Epithelial cell of esophagus (primary cell): Measurements from ENCODE around the gene MACROD2.

ENCODE experiments used
- DNase-seq: peaks from one replicate; pipeline ENCODE4 v3.0.0; 2010; ENCODE audit warnings: low read depth
- H3K4me3 ChIP-seq: 2 replicates; pipeline ENCODE4 v1.5.1; 2011; ENCODE audit warnings: mild to moderate bottlenecking, low read length, control low read depth
- TF ChIP-seq, protein P1 (sequence below): IDR thresholded peaks from 2 replicates; pipeline ENCODE4 v1.5.1; 2011; ENCODE audit warnings: low read depth, mild to moderate bottlenecking, low read length, control low read depth, inconsistent platforms; ENCODE audit not compliant: insufficient read depth; ENCODE audit errors: missing control alignments

Gene MACROD2

DNA sequence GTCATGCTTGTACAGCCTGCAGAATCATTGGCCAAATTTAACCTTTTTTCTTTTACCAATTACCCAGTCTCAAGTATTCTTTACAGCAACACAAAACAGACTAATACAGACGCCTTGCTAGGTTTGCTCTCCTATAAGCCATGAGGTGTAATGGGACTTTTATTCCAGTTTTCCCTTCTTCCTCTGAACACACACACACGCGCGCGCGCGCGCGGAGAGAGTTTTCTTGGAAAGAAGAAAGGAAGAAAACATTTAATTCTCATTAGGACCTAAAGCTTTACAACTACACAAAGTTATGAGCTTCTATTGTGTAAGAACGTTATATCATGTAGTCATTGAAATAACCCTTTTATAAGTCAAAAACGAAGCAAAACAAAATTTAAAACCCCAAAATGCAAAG, 1023.6 kb downstream of the MACROD2 start:
- TF ChIP-seq, protein P1, sequence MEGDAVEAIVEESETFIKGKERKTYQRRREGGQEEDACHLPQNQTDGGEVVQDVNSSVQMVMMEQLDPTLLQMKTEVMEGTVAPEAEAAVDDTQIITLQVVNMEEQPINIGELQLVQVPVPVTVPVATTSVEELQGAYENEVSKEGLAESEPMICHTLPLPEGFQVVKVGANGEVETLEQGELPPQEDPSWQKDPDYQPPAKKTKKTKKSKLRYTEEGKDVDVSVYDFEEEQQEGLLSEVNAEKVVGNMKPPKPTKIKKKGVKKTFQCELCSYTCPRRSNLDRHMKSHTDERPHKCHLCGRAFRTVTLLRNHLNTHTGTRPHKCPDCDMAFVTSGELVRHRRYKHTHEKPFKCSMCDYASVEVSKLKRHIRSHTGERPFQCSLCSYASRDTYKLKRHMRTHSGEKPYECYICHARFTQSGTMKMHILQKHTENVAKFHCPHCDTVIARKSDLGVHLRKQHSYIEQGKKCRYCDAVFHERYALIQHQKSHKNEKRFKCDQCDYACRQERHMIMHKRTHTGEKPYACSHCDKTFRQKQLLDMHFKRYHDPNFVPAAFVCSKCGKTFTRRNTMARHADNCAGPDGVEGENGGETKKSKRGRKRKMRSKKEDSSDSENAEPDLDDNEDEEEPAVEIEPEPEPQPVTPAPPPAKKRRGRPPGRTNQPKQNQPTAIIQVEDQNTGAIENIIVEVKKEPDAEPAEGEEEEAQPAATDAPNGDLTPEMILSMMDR = no peak
- H3K4me3 ChIP-seq = no peak overlapping the region
- no peak for DNase-seq

DNA sequence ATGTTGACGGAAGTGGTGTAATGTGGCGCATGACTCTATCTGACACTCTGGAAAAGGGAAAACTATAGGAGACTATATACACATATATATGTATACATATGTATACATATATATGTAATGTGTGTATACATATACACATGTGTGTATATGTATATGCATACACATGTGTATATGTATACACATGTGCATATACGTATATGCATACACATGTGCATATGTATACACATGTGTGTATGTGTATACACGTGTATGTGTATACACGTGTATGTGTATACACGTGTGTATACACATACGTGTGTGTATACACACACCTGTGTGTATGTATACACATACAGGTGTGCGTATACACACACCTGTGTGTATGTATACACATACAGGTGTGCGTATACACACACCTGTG, 1025.5 kb downstream of the MACROD2 start:
- DNase-seq = no peak
- no peak overlapping the region for H3K4me3 ChIP-seq
- TF ChIP-seq, protein P1 = no peak

DNA sequence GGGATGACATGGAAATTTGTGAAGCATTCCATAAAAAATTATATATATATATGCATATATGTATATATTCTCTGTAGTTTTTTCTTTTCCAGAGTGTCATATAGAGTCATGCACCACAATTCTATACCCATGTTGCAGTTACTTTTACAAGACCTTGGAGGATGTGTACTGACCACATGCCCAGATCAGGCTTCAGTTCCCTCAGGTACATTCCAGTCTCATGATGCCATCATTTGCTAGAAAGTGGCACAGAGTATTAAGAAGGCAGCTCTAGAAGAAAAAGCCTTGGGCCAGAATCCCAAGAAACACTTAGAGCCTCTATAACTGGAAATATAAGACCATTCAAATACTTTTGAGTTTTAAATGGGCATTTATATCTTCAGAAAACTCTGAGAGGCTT, 1027.6 kb downstream of the MACROD2 start:
- no peak overlapping the region for H3K4me3 ChIP-seq
- DNase-seq = peak; percentile 58
- TF ChIP-seq, protein P1 = no peak

DNA sequence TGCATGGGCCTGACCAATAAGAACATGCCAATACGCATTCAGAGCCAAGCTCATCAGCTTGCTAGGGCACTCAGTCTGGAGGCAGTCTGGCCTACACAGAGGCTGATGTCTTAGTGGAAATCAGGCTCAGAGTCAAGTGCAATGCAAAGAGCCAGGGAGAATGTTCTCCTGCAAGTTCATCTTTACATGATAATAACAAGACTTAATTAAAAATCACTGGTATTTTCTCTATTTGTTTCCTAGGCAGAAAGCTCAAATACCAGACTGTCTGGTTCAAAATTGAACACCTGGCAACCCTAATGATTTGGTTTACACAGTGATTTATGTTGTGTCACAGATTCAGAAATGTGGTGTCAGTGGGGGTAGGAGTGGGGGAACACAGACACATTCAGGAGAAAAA, 1031.4 kb downstream of the MACROD2 start:
- TF ChIP-seq, protein P1 = no peak
- no peak for DNase-seq
- no peak overlapping the region for H3K4me3 ChIP-seq

DNA sequence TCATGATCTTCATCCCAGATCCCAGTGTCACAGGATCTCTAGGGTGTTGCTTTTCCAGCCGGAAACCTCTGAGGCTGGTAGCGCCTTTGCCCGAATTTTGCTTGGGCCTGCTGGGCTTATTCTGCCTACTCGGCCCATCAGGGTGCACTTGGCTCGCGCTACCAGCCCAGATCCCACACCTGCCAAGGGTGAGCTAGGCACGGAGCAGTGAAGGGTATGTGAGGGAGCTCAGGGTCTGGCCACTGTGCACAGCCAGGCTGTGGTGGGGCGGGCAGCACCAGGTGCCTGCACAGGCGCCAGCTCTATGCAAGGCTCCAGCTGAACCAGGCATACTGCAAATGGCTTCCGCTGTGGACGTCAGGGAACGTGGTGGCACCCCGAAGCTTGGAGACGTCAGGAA, 1035.5 kb downstream of the MACROD2 start:
- H3K4me3 ChIP-seq = no peak overlapping the region
- DNase-seq = no peak
- TF ChIP-seq, protein P1 = no peak

DNA sequence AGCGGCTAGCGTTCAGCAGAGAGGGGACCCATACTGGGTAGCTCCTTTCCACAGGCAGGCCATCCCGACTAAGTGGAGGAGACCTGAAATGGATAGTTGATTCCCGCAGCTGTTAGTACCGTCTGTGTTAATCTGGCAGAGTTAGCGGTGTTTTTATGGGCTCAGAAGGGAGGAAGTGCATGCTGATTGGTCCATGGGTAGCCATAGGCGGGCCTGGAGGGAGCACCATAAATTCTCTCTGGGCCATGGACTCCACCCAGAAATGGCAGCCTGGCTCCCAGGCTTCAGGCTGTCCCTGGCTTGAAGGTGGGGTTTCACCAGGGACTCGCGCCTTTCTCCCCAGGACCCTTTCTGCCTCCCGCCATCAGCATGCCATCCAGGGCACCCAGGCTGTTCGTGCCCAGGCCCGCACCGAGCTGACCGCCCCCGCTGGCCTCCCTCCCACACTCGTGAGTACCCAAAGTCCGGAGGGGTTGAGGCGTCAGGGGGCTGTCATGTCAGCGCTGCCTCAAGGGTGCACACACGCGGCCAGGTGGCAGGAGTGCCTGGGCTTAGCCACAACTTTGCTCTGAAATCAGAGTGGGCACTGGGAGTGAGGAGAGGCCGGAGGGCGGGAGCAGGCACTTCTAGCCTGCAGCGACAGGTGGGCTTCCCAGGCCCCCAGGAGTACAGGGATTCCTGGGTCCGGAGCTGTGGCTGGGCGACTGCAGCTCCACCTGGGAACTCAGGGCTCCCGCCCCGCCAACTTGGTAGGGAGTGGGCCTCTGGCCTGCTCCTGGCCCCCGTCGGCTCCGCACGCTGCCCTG, 1036.4 kb downstream of the MACROD2 start:
- TF ChIP-seq, protein P1 = no peak
- no peak overlapping the region for H3K4me3 ChIP-seq
- no peak for DNase-seq

DNA sequence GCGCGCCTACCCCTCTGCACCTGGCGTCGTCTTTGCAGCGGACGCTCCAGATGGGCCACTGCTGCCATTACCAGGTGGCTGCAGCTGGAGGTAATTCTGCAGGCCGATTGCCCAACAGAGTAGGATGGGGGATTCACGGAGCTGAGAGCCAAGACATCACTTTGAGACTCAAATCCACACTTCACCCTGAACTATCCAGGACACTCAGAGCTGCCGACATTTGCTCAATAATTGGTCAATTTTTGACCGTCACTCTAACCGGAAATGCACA, 1037.0 kb downstream of the MACROD2 start:
- no peak overlapping the region for H3K4me3 ChIP-seq
- DNase-seq = no peak
- TF ChIP-seq, protein P1 = no peak
